GM04504 (cell line): ENCODE measurements around the gene KCNH1.

Source experiments
- DNase-seq: peaks from one replicate; pipeline ENCODE4 v3.0.0-alpha.2; 2012; ENCODE audit warnings: low read depth

Gene KCNH1

GRCh38 chr1:210866532-210866931 is 267.4 kb downstream of the KCNH1 start:
- DNase-seq: no peak

- no peak for DNase-seq
Observed at GRCh38 chr1:210857705-210858104, 276.2 kb downstream of the KCNH1 start.

GRCh38 chr1:210857146-210857663 is 276.7 kb downstream of the KCNH1 start:
- DNase-seq: no peak

GRCh38 chr1:210855440-210855839 is 278.5 kb downstream of the KCNH1 start:
- no peak for DNase-seq

GRCh38 chr1:210853276-210853675 is 280.7 kb downstream of the KCNH1 start:
- DNase-seq: no peak

- no peak for DNase-seq
Observed at GRCh38 chr1:210850556-210850955, 283.4 kb downstream of the KCNH1 start.

- no peak for DNase-seq
Observed at GRCh38 chr1:210848474-210848873, 285.5 kb downstream of the KCNH1 start.

- no peak for DNase-seq
Observed at GRCh38 chr1:210841926-210842625, 291.9 kb downstream of the KCNH1 start.

- DNase-seq: no peak
Observed at GRCh38 chr1:210830034-210831028, 303.6 kb downstream of the KCNH1 start.

- DNase-seq: no peak
Observed at GRCh38 chr1:210828996-210829596, 304.9 kb downstream of the KCNH1 start.

GRCh38 chr1:210827481-210827880 is 306.5 kb downstream of the KCNH1 start:
- no peak for DNase-seq

GRCh38 chr1:210826686-210827085 is 307.3 kb downstream of the KCNH1 start:
- no peak for DNase-seq

- DNase-seq: no peak
Observed at GRCh38 chr1:210822932-210823331, 311.0 kb downstream of the KCNH1 start.

- DNase-seq: no peak
Observed at GRCh38 chr1:210822241-210822640, 311.7 kb downstream of the KCNH1 start.

GRCh38 chr1:210821615-210822014 is 312.3 kb downstream of the KCNH1 start:
- DNase-seq: no peak

GRCh38 chr1:210819266-210819665 is 314.7 kb downstream of the KCNH1 start:
- no peak for DNase-seq

- no peak for DNase-seq
Observed at GRCh38 chr1:210817385-210818275, 316.3 kb downstream of the KCNH1 start.

GRCh38 chr1:210815641-210816550 is 318.1 kb downstream of the KCNH1 start:
- no peak for DNase-seq

- DNase-seq: no peak
Observed at GRCh38 chr1:210814382-210815123, 319.4 kb downstream of the KCNH1 start.

GRCh38 chr1:210801501-210801900 is 332.4 kb downstream of the KCNH1 start:
- DNase-seq: no peak
